Hepatocyte (in vitro differentiated cells): Measurements from ENCODE around the gene SRY.
"Not testable (repeated sequence)": the region's sequence is repeated elsewhere in the genome, so short reads cannot be mapped to it uniquely, and the experiment has no call there.

Experiments
- EZH2phosphoT487 ChIP-seq: fragments of 200-600 bp; sonication (generic); IDR thresholded peaks from one replicate; pipeline ENCODE4 v1.6.1; 2018; ENCODE audit warnings: antibody characterized with exemption, mild to moderate bottlenecking, low read depth, moderate library complexity; ENCODE audit not compliant: unreplicated experiment, severe bottlenecking
- TF ChIP-seq, protein P1 (sequence below): fragments of 200-600 bp; sonication (generic); IDR thresholded peaks from 2 replicates; pipeline ENCODE4 v1.5.1; 2016; ENCODE audit warnings: antibody characterized with exemption, mild to moderate bottlenecking; ENCODE audit not compliant: poor library complexity

DNA sequence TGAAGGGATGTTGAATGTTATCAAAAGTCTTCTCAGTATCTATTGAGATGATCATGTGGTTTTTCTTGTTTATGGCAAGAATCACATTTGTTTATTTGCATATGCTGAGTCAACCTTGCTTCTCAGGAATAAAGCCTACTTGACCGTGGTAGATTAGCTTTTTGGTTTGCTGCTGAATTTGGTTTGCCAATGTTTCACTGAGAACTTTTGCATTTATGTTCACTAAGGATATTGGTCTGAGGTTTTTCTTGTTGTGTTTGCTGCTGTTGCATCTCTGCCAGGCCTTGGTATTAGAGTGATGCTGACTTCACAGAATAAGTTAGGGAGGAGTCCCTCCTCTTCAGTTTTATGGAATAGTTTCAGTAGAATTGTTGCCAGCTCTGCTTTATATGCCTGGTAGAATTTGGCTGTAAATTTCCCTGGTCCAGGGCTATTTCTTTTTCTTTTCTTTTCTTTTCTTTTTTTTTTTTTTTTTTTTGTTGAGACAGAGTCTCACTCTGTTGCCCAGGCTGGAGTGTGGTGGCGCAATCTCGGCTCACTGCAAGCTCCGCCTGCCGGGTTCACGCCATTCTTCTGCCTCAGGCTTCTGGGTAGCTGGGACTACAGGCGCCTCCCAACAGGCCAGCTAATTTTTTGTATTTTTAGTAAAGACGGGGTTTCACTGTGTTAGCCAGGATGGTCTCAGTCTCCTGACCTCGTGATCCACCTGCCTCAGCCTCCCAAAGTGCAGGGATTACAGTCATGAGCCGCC is 29.8 kb upstream of the SRY start:
- TF ChIP-seq, protein P1, sequence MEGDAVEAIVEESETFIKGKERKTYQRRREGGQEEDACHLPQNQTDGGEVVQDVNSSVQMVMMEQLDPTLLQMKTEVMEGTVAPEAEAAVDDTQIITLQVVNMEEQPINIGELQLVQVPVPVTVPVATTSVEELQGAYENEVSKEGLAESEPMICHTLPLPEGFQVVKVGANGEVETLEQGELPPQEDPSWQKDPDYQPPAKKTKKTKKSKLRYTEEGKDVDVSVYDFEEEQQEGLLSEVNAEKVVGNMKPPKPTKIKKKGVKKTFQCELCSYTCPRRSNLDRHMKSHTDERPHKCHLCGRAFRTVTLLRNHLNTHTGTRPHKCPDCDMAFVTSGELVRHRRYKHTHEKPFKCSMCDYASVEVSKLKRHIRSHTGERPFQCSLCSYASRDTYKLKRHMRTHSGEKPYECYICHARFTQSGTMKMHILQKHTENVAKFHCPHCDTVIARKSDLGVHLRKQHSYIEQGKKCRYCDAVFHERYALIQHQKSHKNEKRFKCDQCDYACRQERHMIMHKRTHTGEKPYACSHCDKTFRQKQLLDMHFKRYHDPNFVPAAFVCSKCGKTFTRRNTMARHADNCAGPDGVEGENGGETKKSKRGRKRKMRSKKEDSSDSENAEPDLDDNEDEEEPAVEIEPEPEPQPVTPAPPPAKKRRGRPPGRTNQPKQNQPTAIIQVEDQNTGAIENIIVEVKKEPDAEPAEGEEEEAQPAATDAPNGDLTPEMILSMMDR: not testable (repeated sequence)
- not testable (repeated sequence) for TF ChIP-seq EZH2phosphoT487
